ENCODE results near the gene PCDHB16.
"Not testable (repeated sequence)": the region's sequence is repeated elsewhere in the genome, so short reads cannot be mapped to it uniquely, and the experiment has no call there.

GRCh38 chr5:141137346-141137745, 44.8 kb upstream of the PCDHB16 start:
- not testable (repeated sequence) for TF ChIP-seq CTCF, POLR2A, POLR2AphosphoS5 (IDR thresholded peaks at IDR 0.05)

All from sigmoid colon (tissue), 4 donors.